H1 (cell line): Measurements from ENCODE around the gene PITPNM1. TPM values are rescaled to one million over a fixed set of nuclear protein-coding genes. Genes with fewer than 3 reads are reported as not detected.

Experiments used
- CTCF ChIA-PET: fragments of 300-600 bp; sonication (Branson Sonifier 250); formaldehyde crosslinking; loops from one replicate; lab custom pipeline; 2021; ENCODE audit not compliant: partially characterized antibody; lab: Charles Lee
- POLR2A ChIA-PET: fragments of 300-600 bp; sonication (Branson Sonifier 250); formaldehyde crosslinking; loops from one replicate; lab custom pipeline; 2021; ENCODE audit warnings: inconsistent platforms; ENCODE audit not compliant: partially characterized antibody; lab: Charles Lee
- DNase-seq, 2 experiments: peaks; one replicate each; pipeline versions ENCODE4 v3.0.0 to v3.0.0-alpha.2; 2010 to 2022; ENCODE audit warnings: low spot score in 2 of 2, low read depth in 1 of 2, mixed read lengths in 1 of 2
- FAIRE-seq: peaks from 2 replicates; lab custom pipeline; 2011; peaks lifted over from hg19 to GRCh38; lab: Jason Lieb, UNC
- H2AFZ ChIP-seq: 2 replicates; pipeline ENCODE4 v1.8.1; 2012; ENCODE audit warnings: low read length, inconsistent platforms
- H2AK5ac ChIP-seq: 2 replicates; pipeline ENCODE4 v1.6.1; 2013; ENCODE audit warnings: low read depth, low read length
- H2BK120ac ChIP-seq: replicated peaks from 2 replicates; pipeline ENCODE3; 2013; ENCODE audit warnings: low read depth, low read length, inconsistent platforms
- H2BK12ac ChIP-seq: 2 replicates; pipeline ENCODE4 v1.6.1; 2013; ENCODE audit warnings: low read depth, low read length
- H2BK15ac ChIP-seq: 2 replicates; pipeline ENCODE4 v1.6.1; 2013; ENCODE audit warnings: low read length
- H2BK20ac ChIP-seq: 2 replicates; pipeline ENCODE4 v1.6.1; 2013; ENCODE audit warnings: low read length
- H2BK5ac ChIP-seq: 2 replicates; pipeline ENCODE4 v1.6.1; 2013; ENCODE audit warnings: low read depth, low read length
- H3K14ac ChIP-seq: 2 replicates; pipeline ENCODE4 v1.6.1; 2013; ENCODE audit warnings: inconsistent platforms; ENCODE audit not compliant: insufficient read length
- H3K18ac ChIP-seq: 2 replicates; pipeline ENCODE4 v1.6.1; 2013; ENCODE audit warnings: low read length; ENCODE audit errors: extremely low read depth
- H3K23ac ChIP-seq: 2 replicates; pipeline ENCODE4 v1.6.1; 2013; ENCODE audit warnings: inconsistent platforms; ENCODE audit not compliant: insufficient read length
- H3K23me2 ChIP-seq: 2 replicates; pipeline ENCODE4 v1.6.1; 2013; ENCODE audit warnings: low read depth, low read length
- H3K27ac ChIP-seq: 2 replicates; pipeline ENCODE4 v1.6.1; 2011; ENCODE audit warnings: low read depth, low read length, inconsistent platforms
- H3K27me3 ChIP-seq, 4 experiments: replicated peaks in 1 of 4; 1 replicate in 1 of 4; 2 replicates in 3 of 4; pipeline versions ENCODE4 v1.6.1 to v1.8.1; 2011 to 2013; ENCODE audit warnings: low read length in 3 of 4, mild to moderate bottlenecking in 3 of 4, inconsistent platforms in 2 of 4, mixed read lengths in 2 of 4, moderate library complexity in 1 of 4; ENCODE audit not compliant: control insufficient read depth in 3 of 4, insufficient read depth in 3 of 4; ENCODE audit errors: extremely low read depth in 1 of 4
- H3K36me3 ChIP-seq, 4 experiments: 2 replicates each; pipeline versions ENCODE4 v1.6.1 to v1.8.1; 2011 to 2013; ENCODE audit warnings: mild to moderate bottlenecking in 4 of 4, low read length in 3 of 4, moderate library complexity in 2 of 4, control low read depth in 1 of 4, inconsistent platforms in 1 of 4; ENCODE audit not compliant: insufficient read depth in 4 of 4, control insufficient read depth in 2 of 4
- H3K4ac ChIP-seq: replicated peaks from 2 replicates; pipeline ENCODE3; 2013; ENCODE audit warnings: low read length, low read depth, mixed read lengths, inconsistent platforms; ENCODE audit not compliant: insufficient read length
- H3K4me1 ChIP-seq, 4 experiments: replicated peaks in 1 of 4; 1 replicate in 1 of 4; 2 replicates in 3 of 4; pipeline versions ENCODE4 v1.6.1 to v1.8.1; 2011 to 2013; ENCODE audit warnings: low read length in 3 of 4, inconsistent platforms in 2 of 4, mixed read lengths in 1 of 4; ENCODE audit not compliant: insufficient read depth in 4 of 4, control insufficient read depth in 3 of 4
- H3K4me2 ChIP-seq, 2 experiments: 2 replicates each; pipeline versions ENCODE4 v1.6.1 to v1.8.1; 2011 to 2013; ENCODE audit warnings: low read depth in 2 of 2, low read length in 2 of 2, control low read depth in 1 of 2, inconsistent platforms in 1 of 2, mild to moderate bottlenecking in 1 of 2; ENCODE audit not compliant: insufficient read depth in 1 of 2
- H3K4me3 ChIP-seq, 4 experiments: fragments of 200-600, 300-600 bp in 1 of 4; sonication (generic), shearing (Covaris generic), sonication (Bioruptor Twin) in 1 of 4; 2 replicates each; pipeline versions ENCODE4 v1.5.1 to v1.8.1; 2011 to 2016; ENCODE audit warnings: low read length in 4 of 4, low read depth in 3 of 4, control low read depth in 2 of 4, inconsistent platforms in 2 of 4, mild to moderate bottlenecking in 2 of 4, mixed read lengths in 1 of 4, moderate library complexity in 1 of 4; ENCODE audit not compliant: insufficient read depth in 2 of 4; ENCODE audit errors: extremely low read depth in 1 of 4
- H3K56ac ChIP-seq: replicated peaks from 2 replicates; pipeline ENCODE3; 2013; ENCODE audit warnings: low read depth, mild to moderate bottlenecking, mixed read lengths, low read length, inconsistent platforms; ENCODE audit not compliant: insufficient read length
- H3K79me1 ChIP-seq: 2 replicates; pipeline ENCODE4 v1.6.1; 2013; ENCODE audit warnings: low read depth, low read length, control low read depth
- H3K79me2 ChIP-seq, 2 experiments: 2 replicates each; pipeline versions ENCODE4 v1.6.1 to v1.8.1; 2012 to 2013; ENCODE audit warnings: low read length in 2 of 2, mild to moderate bottlenecking in 2 of 2, inconsistent platforms in 1 of 2; ENCODE audit not compliant: insufficient read depth in 2 of 2, control insufficient read depth in 1 of 2
- H3K9ac ChIP-seq, 4 experiments: replicated peaks in 1 of 4; 1 replicate in 1 of 4; 2 replicates in 3 of 4; pipeline versions ENCODE4 v1.6.1 to v1.8.1; 2011 to 2013; ENCODE audit warnings: low read depth in 3 of 4, low read length in 3 of 4, control low read depth in 2 of 4, mild to moderate bottlenecking in 2 of 4, moderate library complexity in 2 of 4, inconsistent platforms in 1 of 4; ENCODE audit errors: extremely low read depth in 1 of 4
- H3K9me3 ChIP-seq, 2 experiments: 2 replicates each; pipeline versions ENCODE4 v1.6.1 to v1.8.1; 2012 to 2013; ENCODE audit warnings: mild to moderate bottlenecking in 2 of 2, moderate library complexity in 2 of 2, control low read depth in 1 of 2, inconsistent platforms in 1 of 2, low read depth in 1 of 2, low read length in 1 of 2, mixed read lengths in 1 of 2; ENCODE audit not compliant: insufficient read depth in 2 of 2
- H4K20me1 ChIP-seq, 2 experiments: replicated peaks in 1 of 2; 2 replicates each; pipeline versions ENCODE3 to v1.8.1; 2011 to 2013; ENCODE audit warnings: inconsistent platforms in 2 of 2, low read length in 2 of 2, mild to moderate bottlenecking in 1 of 2; ENCODE audit not compliant: insufficient read depth in 2 of 2, control insufficient read depth in 1 of 2
- H4K5ac ChIP-seq: 2 replicates; pipeline ENCODE4 v1.6.1; 2013; ENCODE audit warnings: low read length, low read depth, mixed read lengths, inconsistent platforms; ENCODE audit not compliant: insufficient read length
- H4K8ac ChIP-seq: 2 replicates; pipeline ENCODE4 v1.8.0; 2013; ENCODE audit warnings: mild to moderate bottlenecking, moderate library complexity, low read length, inconsistent platforms; ENCODE audit not compliant: insufficient read depth; ENCODE audit errors: extremely low read depth
- H4K91ac ChIP-seq: replicated peaks from 2 replicates; pipeline ENCODE3; 2013; ENCODE audit warnings: low read length, mixed read lengths, inconsistent platforms; ENCODE audit not compliant: insufficient read length
- ASH2L ChIP-seq: fragments of 200-600, 300-600 bp; sonication (generic); IDR thresholded peaks from one replicate; pipeline ENCODE4 v1.7.1; 2017; ENCODE audit warnings: low read length
- CHD1 ChIP-seq: IDR thresholded peaks from 2 replicates; pipeline ENCODE4 v1.6.1; 2012; ENCODE audit warnings: low read depth, low read length, improper control_type of control experiment
- JUN ChIP-seq: IDR thresholded peaks from 2 replicates; pipeline ENCODE4 v1.6.1; 2011; ENCODE audit warnings: low read depth, mild to moderate bottlenecking, improper control_type of control experiment, low read length
- POLR2A ChIP-seq, 2 experiments: IDR thresholded peaks; 1 replicate in 1 of 2; 2 replicates in 1 of 2; pipeline ENCODE4 v1.6.1; 2011; ENCODE audit warnings: low read depth in 2 of 2, low read length in 2 of 2, mild to moderate bottlenecking in 2 of 2; ENCODE audit errors: control extremely low read depth in 1 of 2
- SAP30 ChIP-seq: fragments of 300-600 bp; sonication (generic); IDR thresholded peaks from 2 replicates; pipeline ENCODE4 v1.7.1; 2012; ENCODE audit warnings: low read length, moderate library complexity, mild to moderate bottlenecking, inconsistent platforms; ENCODE audit not compliant: insufficient read depth, insufficient replicate concordance
- SP2 ChIP-seq: IDR thresholded peaks from 2 replicates; pipeline ENCODE4 v1.6.1; 2012; ENCODE audit warnings: mild to moderate bottlenecking, low read length, inconsistent platforms
- SRF ChIP-seq: IDR thresholded peaks from 2 replicates; pipeline ENCODE4 v1.6.1; 2011; ENCODE audit warnings: mild to moderate bottlenecking, low read depth, low read length, moderate library complexity
- TAF1 ChIP-seq: IDR thresholded peaks from 2 replicates; pipeline ENCODE4 v1.6.1; 2011; ENCODE audit warnings: mild to moderate bottlenecking, low read depth, low read length
- YY1 ChIP-seq: IDR thresholded peaks from 2 replicates; pipeline ENCODE4 v1.6.1; 2011; ENCODE audit warnings: low read depth, mild to moderate bottlenecking, low read length
- WGBS, 2 experiments: shearing (Covaris generic) in 1 of 2; methylation state at CpG; one replicate each; pipeline versions ENCODE4 v1.1.6 to v1.1.7; 2013 to 2015; ENCODE audit warnings: low lambda C conversion rate in 2 of 2, mixed read lengths in 2 of 2, inconsistent platforms in 1 of 2, low coverage in 1 of 2, missing lambda C conversion rate in 1 of 2; ENCODE audit not compliant: insufficient replicate concordance in 2 of 2, insufficient coverage in 1 of 2, insufficient read length in 1 of 2; ENCODE audit errors: extremely low coverage in 1 of 2, missing lambda C conversion rate in 1 of 2; 5-methylcytosine and 5-hydroxymethylcytosine counted together
- polyA plus RNA-seq, 7 experiments: library from polyadenylated mRNA; depleted of rRNA in 3 of 7; stranded (reverse) in 5 of 7; unstranded in 2 of 7; fragments of >200 nt in 5 of 7; fragments of 200-250 nt in 2 of 7; gene quantifications; 1 replicate in 5 of 7; 2 replicates in 1 of 7; 4 replicates in 1 of 7; pipeline versions ENCODE4 v1.2.1 to v1.2.3, GENCODE V29; 2011 to 2013; ENCODE audit warnings: missing spikeins in 2 of 7, mixed read lengths in 2 of 7
- total RNA-seq: library from RNA; stranded (reverse); fragmentation: NEBNext Ultra II Directional; extraction: Animal tissue kit (Norgen Biotek cat#: 25700); gene quantifications from 2 replicates; pipeline ENCODE4 v1.2.1, GENCODE V29; 2021

The PITPNM1 gene
- total and polyA plus RNA-seq, 2 of the 8 experiments (the other 6 are each of a cell fraction or from before 2014, with no cell fraction given): 27.2 to 52.7 TPM

- H2BK15ac ChIP-seq: 0 out of 2 replicates have a peak within 1 kb of the TSS, but pooled peaks have one; percentile 29
- FAIRE-seq: no peak
- POLR2A ChIA-PET: no interaction called here
Observed at GRCh38 chr11:67522844-67523555, 17.8 kb upstream of the PITPNM1 start, which contains the start of gene CABP2. Gene CABP2, minus strand, starts transcription at chr11:67523446. Its CDS starts 120 bp downstream, at chr11:67523326.

More at GRCh38 chr11:67522844-67523555, 17.8 kb upstream of the PITPNM1 start, which contains the start of gene CABP2:
- no peak for DNase-seq
- TF ChIP-seq SRF (no peak), CHD1 (no peak), SAP30 (no peak), YY1 (no peak), POLR2A (IDR thresholded peaks at IDR 0.05; ENCODE audit: control extremely low read depth in 1 of 2, low read depth in 2 of 2, low read length in 2 of 2) (no peak), JUN (no peak), TAF1 (no peak), ASH2L (no peak), SP2 (no peak)
- Histone ChIP-seq H3K9me3 (no peaks in the 10 kb centered on the region), H3K14ac (no peak within 1 kb of the TSS), H3K23ac (no peak within 1 kb of the TSS), H3K9ac (no peak within 1 kb of the TSS), H3K4me1 (no peaks in the 10 kb centered on the region), H2BK5ac (no peak within 1 kb of the TSS), H3K4ac (no peak within 1 kb of the TSS), H3K79me1 (no peaks in the 10 kb centered on the region), H3K27me3 (no peaks in the 10 kb centered on the region), H3K79me2 (no peaks in the 10 kb centered on the region), H4K5ac (no peak within 1 kb of the TSS), H3K23me2 (peaks cover 7% of the 10 kb centered on the region; the same call in 1 of the 2 replicates), H3K56ac (no peak within 1 kb of the TSS), H3K36me3 (no peaks in the 10 kb centered on the region), H3K4me3 (no peak within 1 kb of the TSS), H4K8ac (peak within 1 kb of the TSS; percentile 25; the same call in 1 of the 2 replicates), H2BK120ac (no peak within 1 kb of the TSS), H3K27ac (no peak within 1 kb of the TSS), H2AK5ac (no peak within 1 kb of the TSS), H2BK20ac (no peak within 1 kb of the TSS), H4K91ac (no peak within 1 kb of the TSS), H2BK12ac (no peak within 1 kb of the TSS), H3K18ac (no peak within 1 kb of the TSS), H2AFZ (no peak within 1 kb of the TSS), H4K20me1 (no peaks in the 10 kb centered on the region), H3K4me2 (no peak within 1 kb of the TSS)
- CTCF ChIA-PET: interaction anchor here (0.6 to 1.2 kb wide), 3 partner anchors 29 to 107 kb away, joined by 3 to 5 read pairs (median 4); partner anchors contain the start of gene NUDT8
- 90% methylated on average over 12 of the region's 23 CpGs; no CpG with 5 or more reads in 1 of the 2 experiments for WGBS, 2 experiments
